ENCODE measurements around the gene RPA1.

RPA1 gene

DNA sequence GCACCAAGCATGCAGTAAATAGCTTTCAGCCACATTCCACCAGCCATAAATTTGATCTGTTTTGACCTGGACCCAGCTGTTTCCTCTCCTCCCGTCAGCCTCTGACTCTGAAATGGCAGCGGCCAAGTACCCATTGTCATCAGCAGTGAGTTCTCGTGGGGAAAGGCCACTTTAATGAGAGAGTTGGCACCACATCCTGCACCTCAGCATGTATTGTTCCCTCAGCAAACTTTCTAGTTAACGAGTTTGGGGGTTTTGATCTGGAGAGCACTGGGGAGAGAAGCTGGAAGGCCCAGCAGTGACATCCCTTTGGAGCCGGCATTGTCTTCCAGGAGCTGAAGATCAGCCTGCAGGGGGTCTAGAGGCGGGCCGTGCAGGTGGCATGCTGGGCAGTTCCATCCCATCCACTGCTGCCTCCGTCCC lies 84.9 kb downstream of the RPA1 start:
- no peak overlapping the region for H3K27ac ChIP-seq
- no peak for TF ChIP-seq ZFX (IDR thresholded peaks at IDR 0.05)
- TF ChIP-seq, protein P1, sequence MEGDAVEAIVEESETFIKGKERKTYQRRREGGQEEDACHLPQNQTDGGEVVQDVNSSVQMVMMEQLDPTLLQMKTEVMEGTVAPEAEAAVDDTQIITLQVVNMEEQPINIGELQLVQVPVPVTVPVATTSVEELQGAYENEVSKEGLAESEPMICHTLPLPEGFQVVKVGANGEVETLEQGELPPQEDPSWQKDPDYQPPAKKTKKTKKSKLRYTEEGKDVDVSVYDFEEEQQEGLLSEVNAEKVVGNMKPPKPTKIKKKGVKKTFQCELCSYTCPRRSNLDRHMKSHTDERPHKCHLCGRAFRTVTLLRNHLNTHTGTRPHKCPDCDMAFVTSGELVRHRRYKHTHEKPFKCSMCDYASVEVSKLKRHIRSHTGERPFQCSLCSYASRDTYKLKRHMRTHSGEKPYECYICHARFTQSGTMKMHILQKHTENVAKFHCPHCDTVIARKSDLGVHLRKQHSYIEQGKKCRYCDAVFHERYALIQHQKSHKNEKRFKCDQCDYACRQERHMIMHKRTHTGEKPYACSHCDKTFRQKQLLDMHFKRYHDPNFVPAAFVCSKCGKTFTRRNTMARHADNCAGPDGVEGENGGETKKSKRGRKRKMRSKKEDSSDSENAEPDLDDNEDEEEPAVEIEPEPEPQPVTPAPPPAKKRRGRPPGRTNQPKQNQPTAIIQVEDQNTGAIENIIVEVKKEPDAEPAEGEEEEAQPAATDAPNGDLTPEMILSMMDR (conservative IDR thresholded peaks at IDR 0.05) = no peak

DNA sequence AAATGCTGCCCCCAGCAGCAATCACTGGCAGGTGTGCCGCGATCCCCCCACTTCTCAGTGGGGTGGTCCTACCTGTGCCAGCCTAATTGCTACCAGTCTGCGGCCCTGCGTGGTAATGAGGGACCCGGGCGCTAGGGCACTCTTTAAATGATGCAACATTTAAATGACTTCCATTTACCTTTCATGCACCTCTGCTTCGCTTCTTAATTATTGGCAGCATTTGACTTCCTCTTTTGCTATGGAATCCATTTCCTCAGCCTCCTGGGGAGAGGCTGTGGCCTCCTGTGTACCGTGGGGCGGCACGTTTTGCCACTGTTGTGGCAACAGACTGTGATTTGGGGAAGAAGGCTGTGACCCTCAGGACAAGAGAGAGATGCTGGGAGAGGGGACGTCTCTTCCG lies 86.1 kb downstream of the RPA1 start:
- no peak overlapping the region for H3K27ac ChIP-seq
- no peak for TF ChIP-seq ZFX (IDR thresholded peaks at IDR 0.05)
- TF ChIP-seq, protein P1 (conservative IDR thresholded peaks at IDR 0.05) = no peak

DNA sequence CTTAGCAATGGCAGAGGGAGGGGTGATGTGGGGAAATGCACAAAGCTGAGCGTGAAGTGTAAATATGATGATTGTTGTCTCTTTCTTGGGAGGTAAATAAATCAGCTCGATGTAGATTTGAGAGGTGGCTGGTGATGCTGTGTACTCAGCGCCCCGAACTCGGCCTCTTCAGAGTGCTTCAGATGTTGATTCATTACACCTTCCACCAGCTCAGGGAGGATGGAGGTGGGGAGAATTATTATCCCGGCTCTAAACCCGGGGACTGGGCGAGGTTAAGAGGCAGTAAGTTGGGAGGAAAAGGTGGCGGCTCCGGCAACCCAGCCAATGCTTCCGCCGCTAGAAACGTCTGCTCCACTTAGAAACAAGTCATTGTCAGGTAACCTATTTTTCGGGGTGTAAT lies 86.5 kb downstream of the RPA1 start:
- no peak for TF ChIP-seq ZFX (IDR thresholded peaks at IDR 0.05)
- TF ChIP-seq, protein P1 (conservative IDR thresholded peaks at IDR 0.05) = no peak
- no peak overlapping the region for H3K27ac ChIP-seq

DNA sequence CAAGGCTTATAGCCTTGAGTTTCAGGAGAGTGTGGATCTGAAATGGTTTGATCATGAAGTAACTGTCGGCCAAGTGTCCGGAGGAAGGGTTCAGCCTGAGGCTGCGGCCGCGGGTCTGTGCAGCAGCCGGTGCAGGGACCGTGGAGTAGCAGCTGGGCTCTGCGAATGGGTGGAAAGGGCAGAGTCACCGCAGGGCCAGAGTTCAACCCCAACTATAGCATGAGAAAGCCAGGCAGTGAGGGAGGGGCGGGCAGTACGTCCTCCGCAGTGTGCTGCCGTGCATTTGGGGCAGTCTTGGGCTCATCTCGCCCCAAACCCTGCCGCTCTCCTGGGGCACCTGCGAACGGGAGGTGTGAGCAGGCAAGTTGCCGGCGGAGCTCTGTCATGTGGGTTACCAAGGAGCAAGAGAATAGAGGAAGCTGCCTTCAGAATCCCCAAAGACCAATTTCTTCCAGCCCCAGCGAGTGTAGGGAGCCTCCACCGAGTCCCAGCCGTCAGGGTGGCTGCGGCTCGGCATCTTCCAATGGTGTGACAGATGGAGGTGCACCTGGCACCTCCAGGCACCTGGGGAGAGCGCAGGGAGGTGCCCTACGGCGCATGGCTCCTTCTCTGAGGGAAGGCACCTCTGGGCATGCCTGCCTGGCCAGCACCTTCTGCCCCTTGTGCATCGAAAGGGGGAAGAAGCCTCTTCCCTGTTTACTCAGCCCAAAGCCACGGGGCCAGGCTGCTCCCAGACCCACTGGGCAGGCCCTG lies 87.3 kb downstream of the RPA1 start:
- TF ChIP-seq, protein P1 (conservative IDR thresholded peaks at IDR 0.05) = no peak
- no peak for TF ChIP-seq ZFX (IDR thresholded peaks at IDR 0.05)
- H3K27ac ChIP-seq = no peak overlapping the region

DNA sequence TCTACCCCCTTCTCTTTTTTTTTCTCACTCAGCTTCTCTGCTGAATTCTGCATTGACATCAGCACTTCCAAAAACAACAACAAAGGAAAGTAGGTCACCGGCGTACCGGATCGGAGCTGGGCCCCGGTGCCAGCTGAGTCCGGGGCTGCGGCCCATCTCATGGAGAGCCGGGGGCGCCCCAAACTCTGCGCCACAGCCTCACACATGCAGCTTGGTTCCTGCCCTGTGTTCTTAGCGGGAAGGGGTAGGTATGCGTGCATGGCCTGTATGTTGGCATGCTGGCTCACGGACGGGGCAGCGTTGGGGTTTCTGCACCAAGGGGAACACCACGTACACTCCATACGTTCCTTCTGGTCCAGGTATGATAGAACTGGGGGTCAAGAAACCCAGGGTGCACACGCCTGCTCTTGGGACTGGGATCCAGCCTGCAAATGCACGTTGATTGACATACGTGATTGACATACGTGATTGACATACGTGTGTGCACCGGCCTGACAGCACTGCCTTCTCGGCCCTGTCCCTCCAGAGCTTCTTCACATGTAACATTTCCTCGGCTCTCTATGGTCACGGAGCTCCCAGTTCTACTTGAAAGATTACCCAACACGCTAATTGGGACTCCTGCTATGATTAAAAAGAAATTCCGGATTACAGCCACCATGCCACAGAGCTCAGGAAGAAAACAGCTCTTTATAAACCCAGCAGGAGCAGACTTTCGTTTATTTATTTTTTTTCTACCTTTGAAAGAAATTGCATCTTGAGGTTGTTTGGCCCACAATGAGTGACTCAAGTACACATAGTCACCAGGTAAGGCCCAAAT lies 88.7 kb downstream of the RPA1 start:
- no peak overlapping the region for H3K27ac ChIP-seq
- TF ChIP-seq, protein P1 (conservative IDR thresholded peaks at IDR 0.05) = no peak
- TF ChIP-seq ZFX (IDR thresholded peaks at IDR 0.05) = no peak

DNA sequence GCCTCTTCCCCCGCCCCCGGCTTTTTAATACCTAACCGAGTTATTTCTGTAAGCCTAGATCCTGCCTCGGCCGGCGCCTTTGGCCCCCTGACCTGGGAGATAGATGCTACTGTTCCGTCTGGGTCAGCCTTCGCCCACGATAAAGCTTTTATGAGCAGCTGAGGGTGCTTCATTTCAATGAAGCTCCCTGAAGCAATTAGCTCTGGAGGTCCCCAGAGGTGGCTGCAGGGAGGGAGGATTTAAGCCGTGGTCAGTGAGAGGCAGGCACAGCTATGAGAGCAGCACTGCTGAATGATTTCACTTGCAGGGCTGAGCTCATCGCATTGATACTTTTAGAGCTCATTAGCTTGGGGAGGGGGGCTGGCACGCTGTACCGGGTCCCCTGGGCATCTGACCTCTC lies 89.4 kb downstream of the RPA1 start:
- H3K27ac ChIP-seq = no peak overlapping the region
- TF ChIP-seq, protein P1 (conservative IDR thresholded peaks at IDR 0.05) = no peak
- TF ChIP-seq ZFX (IDR thresholded peaks at IDR 0.05) = no peak

DNA sequence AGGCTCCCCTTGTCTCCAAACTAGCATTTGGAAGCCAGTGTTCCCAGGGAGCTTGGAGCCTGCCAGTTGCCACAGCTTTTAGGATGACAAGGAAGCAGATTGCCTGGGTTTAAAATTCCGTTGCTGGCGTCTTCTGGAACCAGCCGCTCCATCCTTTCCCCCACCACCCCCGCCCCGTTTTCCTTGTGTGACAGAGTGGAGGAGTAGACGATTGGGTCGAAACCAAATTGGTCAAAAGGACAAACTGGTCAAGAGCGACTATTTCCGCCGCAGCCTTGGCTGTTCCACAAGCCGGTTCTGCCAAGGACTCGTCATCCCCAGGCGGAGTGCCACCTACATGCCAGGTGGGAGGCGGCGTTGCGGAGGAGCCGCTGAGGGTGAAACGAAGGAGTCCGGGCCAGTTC lies 91.1 kb downstream of the RPA1 start:
- TF ChIP-seq, protein P1 (conservative IDR thresholded peaks at IDR 0.05) = no peak
- TF ChIP-seq ZFX (IDR thresholded peaks at IDR 0.05) = no peak

More for the DNA sequence above, 91.1 kb downstream of the RPA1 start:
- H3K27ac ChIP-seq = no peak overlapping the region

Measured in C4-2B (cell line).